ENCODE results near the gene SHQ1.

SHQ1 gene

GRCh38 chr3:72847751-72848702 lies at the start of gene SHQ1:
Gene SHQ1, minus strand, starts transcription at chr3:72848445. Its CDS starts 105 bp downstream, at chr3:72848340.
- peak; percentile 92 for DNase-seq

DNA sequence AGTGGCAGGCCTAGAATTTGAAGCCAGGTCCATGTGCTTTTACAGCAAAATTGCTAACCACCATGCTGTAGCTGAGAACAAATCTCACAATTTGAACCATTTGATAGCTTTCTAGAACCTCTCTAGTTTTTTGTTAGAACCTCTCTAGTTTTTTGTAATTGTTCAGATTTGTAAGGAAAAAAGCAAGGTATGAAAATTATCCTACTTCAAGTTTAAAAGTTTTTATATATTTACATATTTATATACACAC lies 49.4 kb upstream of the SHQ1 start:
- DNase-seq, result no peak

DNA sequence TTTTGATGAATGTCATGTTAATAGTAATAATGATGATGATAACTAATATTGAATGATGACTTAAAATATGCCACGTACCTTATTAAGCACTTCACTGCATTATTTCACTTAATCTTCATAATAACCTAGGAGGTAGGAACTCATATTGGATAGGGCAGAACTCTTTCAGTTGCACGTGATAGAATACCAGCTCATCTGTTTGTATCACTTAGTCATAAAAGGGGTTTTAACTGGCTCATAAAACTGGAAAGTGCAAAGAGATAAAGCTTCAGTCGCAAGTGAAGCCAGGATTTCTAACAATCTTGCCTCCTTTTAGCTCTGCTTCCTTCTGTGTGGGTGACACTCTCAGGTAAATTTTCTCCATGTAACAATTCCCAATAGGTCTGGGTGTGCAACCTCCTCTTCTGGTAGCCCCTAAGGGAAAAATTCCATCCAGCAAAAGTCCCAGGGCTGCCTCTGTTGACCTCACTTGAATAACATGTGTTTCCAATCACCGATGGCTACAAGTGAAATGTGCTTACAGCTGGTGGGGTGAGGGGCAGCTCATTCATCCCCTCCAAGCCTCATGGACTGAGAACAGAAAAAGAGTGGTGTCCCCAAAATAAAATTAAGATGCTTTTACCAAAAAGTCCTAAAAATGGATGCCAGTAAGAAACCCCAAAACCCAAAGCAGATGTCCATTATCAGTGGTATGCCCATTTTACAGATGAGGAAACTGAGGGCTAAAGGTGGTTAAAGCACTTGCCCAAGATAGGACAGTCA lies 48.9 kb upstream of the SHQ1 start:
- DNase-seq, result no peak

GRCh38 chr3:72894976-72895552 lies 46.8 kb upstream of the SHQ1 start:
- no peak for DNase-seq

DNA sequence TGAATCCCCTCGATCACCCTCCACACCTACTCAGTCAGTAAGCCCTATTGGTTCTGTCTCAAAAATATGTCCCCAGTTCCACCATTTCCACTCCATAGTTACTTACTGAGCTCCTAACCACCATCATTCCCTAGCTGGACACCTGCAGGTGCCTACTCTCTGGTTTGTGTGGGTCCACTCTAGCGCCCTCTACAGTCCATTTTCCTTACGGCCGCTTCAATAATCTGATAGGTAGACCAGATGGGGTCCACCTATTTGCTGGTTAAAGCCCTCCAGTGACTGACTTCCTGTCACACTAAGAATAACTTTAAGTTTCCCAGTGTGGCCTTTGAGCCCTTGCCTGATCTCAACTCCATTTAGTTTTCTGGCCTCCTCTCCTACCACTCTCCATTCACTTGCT lies 44.6 kb upstream of the SHQ1 start:
- no peak for DNase-seq

DNA sequence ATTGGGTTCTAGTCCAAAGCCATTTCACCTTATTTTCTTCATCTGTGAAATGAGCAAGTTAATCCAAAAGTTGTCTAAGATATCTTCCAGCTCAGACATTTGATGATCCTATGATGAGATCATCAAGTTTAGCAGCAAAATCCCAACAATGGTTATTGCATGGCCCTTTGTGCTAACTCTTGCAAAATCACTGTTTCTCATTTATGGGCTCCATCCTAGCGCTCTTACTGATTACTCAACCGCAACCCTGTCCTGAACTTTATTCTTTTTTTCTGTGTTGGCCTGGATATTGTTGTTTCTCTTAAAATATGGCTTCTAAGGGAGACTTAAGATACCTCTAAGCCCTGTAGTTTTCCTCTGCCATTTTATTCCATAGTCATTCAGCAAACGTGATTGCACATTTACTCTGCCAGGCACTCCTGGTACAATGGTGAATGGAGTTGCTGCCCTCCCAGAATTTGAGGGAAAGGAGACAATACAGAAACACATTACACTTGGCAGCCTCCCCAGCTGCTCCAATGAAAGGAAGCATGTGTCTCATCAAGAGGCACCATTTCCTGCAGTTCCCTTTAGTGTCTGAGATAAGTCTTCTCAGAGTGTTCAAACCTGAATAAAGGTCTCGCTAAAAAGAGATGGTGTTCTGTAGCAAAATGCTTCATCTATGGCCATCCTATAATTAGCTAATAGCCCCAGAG lies 44.0 kb upstream of the SHQ1 start:
- DNase-seq, result no peak

DNA sequence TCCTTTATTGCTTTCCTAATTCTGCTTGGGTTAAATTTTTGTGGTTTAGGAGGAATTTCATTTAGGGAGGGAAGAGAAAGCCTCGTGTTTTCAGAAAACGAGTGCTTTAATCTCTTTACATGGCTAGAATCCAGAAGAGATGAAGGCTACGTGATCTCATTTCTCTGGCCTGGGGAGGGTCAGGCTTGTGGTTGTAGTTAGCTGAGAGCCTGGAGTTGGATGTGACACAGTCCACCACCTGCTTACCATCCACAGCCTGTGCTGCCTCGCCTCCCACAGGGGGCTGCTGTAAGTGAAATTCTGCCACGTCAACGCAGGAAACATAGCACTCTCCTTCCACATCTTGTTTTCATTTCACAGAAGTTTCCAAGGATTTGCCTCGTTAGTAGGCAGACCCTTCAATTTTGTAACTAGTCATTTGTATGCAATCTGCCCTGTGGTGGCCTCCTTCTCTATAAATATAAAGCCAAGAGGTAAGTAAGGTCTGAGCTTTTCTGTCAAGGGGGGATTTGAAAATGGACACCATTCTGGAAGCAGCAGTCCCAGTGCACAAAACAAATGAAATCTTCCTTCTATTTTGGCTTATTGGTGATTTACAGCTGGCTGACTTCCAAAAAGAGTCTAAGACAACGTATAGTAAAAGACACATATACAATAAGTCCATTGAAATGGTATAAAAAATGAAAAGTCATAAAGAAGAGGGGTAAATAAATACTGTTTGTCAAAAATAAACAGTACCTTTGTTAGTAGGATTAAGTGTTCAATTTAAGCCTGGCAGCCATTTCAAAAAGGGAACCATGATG lies 43.0 kb upstream of the SHQ1 start:
- DNase-seq, result no peak

DNA sequence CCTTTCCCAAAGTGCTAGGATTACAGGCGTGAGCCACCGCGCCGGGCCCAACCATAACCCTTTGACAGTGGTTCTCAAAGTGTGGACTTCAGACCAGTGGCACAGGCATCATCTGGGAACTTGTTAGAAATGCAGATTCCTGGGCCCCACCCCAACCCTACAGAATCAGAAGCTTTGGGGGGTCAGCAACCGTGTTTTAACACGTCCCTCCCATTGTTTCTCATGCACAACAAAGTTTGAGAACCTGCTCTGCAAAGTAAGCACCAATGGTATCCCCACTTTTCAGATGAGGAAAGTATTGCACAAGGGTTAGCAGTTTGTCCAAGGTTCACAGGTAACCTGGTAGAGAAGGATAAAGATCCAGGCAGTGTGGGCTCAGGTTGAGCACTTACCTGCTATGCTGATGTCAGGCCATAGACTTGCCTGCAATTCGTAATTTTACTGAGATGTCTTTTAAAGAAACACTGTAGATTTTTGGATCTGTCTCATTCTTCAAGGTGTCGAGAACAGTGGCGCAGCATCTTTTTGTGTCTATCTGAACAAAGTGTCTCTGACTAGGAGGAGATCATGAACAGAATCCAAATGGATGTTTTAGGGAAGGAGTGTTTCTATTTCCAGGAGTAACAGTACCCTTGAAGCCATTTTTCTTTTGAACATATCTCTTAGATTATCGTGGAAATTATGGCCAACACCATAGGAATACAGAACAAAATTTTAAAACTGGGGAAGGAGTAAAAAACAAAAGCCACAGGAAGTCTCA lies 42.1 kb upstream of the SHQ1 start:
- no peak for DNase-seq

GRCh38 chr3:72889310-72890165 lies 41.3 kb upstream of the SHQ1 start:
- no peak for DNase-seq

DNA sequence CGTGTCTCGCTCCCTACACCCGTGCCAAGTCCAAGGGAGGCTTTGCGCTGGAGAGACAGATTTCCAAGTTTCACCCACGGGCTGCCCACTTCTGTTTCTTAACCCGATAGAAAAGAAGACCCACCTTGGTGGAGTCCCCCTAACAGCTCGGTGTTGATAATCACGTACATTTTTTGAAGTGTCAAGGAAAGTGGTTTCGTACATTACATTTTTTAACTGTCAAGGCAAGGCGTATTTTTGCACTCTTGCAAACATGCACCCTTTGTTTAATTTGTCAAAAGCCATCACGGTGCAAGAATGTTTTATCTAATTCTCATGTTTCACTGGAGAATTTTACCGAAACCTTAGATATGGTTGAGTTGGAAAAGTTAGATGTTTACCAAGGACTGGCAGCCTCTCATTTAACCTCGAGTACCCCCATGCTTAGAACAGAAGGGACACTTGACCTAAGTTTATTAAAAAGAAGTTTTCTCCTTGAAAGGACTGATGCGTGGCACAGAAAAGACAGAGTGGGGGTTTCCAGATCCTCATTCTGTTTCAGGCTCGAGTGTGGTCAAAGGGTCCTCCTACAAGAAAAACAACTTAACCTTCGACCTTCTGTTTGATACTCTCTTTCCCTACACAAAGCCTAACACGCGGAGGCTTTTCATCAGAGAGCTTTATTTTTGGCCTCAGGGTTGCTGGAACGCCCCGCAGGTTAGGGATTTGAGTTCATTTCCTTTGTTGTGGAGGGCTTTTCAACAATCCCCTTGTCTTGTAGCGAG lies 40.5 kb upstream of the SHQ1 start:
- DNase-seq, result no peak

- no peak for DNase-seq
These were observed 39.7 kb upstream of the SHQ1 start, which contains the start of gene GXYLT2 for GRCh38 chr3:72887705-72888545. Gene GXYLT2, plus strand, starts transcription at chr3:72888046. Its CDS starts 188 bp downstream, at chr3:72888234.

GRCh38 chr3:72887343-72887704 lies 39.1 kb upstream of the SHQ1 start:
- DNase-seq, result no peak

DNA sequence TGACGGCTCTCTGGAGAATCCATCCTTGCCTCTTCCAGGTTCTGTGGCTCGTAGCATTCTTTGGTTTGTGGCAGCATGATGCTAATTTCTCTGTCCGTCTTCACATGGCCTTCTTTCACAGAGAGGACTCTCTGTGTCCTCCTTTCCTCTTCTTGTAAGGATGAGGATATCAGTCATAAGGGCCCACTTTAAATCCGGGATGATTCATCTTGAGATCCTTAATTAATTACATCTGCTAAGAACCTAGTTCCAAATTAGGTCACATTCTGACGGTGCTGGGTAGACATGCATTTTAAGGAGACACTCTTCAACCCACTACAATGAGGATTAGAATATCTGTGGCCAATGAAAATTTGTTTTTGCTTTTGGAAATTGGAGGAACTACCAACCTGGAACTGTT lies 23.9 kb upstream of the SHQ1 start:
- no peak for DNase-seq

DNA sequence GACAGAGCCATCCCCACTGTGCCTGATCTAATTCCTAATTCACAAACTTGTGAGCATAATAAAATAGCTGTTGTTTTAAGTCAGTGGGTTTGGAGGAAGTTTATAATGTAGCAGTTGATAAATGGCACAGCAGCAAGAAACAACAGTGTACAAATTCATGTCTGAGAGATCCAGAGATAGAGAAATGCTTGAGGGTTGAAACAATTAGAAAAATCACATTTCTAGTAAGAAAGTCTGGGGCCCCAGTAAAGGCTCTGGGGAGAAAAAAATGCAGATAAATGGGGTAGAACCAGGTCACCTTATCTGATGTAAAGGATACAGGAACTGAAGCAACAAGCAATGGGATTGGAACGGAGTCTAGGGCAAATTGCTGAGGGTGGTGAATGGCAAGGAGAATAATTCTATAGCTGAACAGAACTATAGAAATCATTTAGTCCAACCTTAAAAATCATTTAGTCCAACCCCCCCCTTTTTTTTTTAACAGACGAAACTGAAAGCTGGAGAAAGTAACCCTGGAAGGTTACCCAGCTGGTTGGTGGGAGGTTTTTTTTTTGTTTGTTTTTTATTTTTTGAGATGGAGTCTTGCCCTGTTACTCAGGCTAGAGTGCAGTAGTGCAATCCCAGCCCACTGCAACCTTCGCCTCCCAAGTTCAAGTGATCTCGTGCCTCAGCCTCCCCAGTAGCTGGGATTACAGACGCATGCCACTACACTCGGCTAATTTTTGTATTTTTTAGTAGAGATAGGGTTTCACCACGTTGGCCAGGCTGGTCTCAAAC lies 14.3 kb upstream of the SHQ1 start:
- no peak for DNase-seq

DNA sequence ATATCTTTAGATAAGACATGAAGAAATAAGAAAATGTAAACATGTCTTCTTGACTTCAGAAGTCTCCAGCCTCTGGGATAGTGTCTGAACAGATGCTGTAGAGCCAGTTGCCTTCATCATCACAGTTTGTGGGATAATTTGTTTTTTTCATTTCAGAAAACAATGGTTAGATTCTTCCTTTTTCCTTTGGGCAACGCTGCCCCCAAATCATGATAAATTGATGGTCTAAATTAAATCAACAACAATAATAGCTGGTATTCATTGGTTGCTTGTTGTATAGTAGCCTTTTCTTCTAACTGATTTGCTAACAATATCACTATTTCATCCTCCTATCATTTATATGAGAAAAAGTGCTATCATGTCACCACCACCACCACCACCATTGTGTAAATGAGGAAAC lies 12.6 kb upstream of the SHQ1 start:
- DNase-seq, result no peak

DNA sequence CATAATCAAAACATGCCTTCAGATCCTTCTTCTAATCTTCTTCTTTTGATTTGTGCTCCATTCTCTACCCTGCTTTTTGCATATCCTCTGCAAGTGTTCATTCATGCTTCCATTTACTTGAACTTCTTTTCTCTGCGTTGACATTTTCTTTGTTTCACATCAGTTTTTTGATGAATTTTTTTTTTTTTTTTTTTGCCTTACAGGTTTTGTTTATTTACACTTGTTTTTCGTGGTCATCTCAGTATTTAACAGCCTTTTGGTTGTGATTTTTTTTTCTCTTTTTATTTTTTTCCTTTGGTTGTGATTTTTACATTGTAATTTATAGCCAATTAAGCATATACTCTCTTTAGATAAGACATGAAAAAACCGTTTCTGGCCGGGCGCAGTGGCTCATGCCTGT lies 11.8 kb upstream of the SHQ1 start:
- no peak for DNase-seq

GRCh38 chr3:72855001-72855400 lies 6.8 kb upstream of the SHQ1 start:
- DNase-seq, result no peak

DNA sequence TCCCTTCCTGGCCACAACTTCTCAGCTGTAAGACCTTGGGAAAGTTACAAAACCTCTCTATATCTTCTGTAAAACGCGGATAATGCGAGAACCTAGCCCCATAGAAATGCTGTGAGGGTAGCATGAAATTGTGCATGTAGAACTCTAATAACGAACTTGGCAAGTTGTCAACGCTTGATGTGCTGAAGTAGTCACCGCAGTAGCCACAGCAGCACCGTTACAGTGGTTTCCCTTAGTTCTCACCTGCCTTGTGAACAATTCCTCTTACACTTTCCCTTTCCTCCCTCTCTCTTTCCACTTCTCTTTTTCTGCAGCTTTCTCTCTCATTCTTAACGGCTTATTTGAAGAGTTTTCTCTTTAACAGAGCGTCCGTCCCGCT lies 447 bp upstream of the SHQ1 start:
- no peak for DNase-seq

All from CD4-positive, alpha-beta T cell treated with Interferon gamma for 1 hour (primary cell).